Suprapubic skin (tissue), 4 donors: ENCODE results near the gene EEIG2.

ENCODE experiments used
- CTCF ChIP-seq, 2 donors: fragments of 200-600 bp in 1 of 2; fragments of 450-650 bp in 1 of 2; sonication (generic) in 1 of 2; IDR thresholded peaks; one replicate each; pipeline ENCODE4 v1.5.1; 2016 to 2019; ENCODE audit warnings: antibody characterized with exemption in 2 of 2, mild to moderate bottlenecking in 1 of 2, moderate library complexity in 1 of 2
- EP300 ChIP-seq: sonication (generic); formaldehyde crosslinking; IDR thresholded peaks from one replicate; pipeline ENCODE4 v1.6.1; 2017; ENCODE audit warnings: antibody characterized with exemption
- POLR2A ChIP-seq, 2 donors: fragments of 450-650 bp; IDR thresholded peaks; one replicate each; pipeline ENCODE4 v1.6.1; 2017; ENCODE audit warnings: antibody characterized with exemption in 2 of 2, mild to moderate bottlenecking in 2 of 2, moderate library complexity in 2 of 2
- POLR2AphosphoS5 ChIP-seq, 3 donors: sonication (generic); formaldehyde crosslinking; IDR thresholded peaks; one replicate each; pipeline ENCODE4 v1.6.1; 2017; ENCODE audit warnings: antibody characterized with exemption in 3 of 3

GRCh38 chr1:108523829-108524228, 36.1 kb upstream of the EEIG2 start:
- TF ChIP-seq CTCF (IDR thresholded peaks at IDR 0.05) (no peak), EP300 (no peak), POLR2A (IDR thresholded peaks at IDR 0.05) (no peak), POLR2AphosphoS5 (IDR thresholded peaks at IDR 0.05) (no peak)
